ENCODE results near the gene CTNNA2.

GRCh38 chr2:80545420-80546210 lies 1032.8 kb downstream of the CTNNA2 start:
- TF ChIP-seq EP300 (IDR thresholded peaks at IDR 0.05) (no peak), CTCF (IDR thresholded peaks at IDR 0.05) (no peak), POLR2A (IDR thresholded peaks at IDR 0.05) (no peak)
